GM12865 (cell line): Measurements from ENCODE around the gene PFDN5.

Experiments
- DNase-seq: peaks from one replicate; pipeline ENCODE4 v3.0.0; 2010; ENCODE audit warnings: low read depth
- H3K4me3 ChIP-seq: 2 replicates; pipeline ENCODE4 v1.5.1; 2011; ENCODE audit warnings: mild to moderate bottlenecking, low read depth, low read length, control low read depth
- TF ChIP-seq, protein P1 (sequence below): IDR thresholded peaks from 2 replicates; pipeline ENCODE4 v1.5.1; 2011; ENCODE audit warnings: low read length, control low read depth, low read depth, inconsistent platforms; ENCODE audit not compliant: insufficient read depth; ENCODE audit errors: missing control alignments

PFDN5 gene

DNA sequence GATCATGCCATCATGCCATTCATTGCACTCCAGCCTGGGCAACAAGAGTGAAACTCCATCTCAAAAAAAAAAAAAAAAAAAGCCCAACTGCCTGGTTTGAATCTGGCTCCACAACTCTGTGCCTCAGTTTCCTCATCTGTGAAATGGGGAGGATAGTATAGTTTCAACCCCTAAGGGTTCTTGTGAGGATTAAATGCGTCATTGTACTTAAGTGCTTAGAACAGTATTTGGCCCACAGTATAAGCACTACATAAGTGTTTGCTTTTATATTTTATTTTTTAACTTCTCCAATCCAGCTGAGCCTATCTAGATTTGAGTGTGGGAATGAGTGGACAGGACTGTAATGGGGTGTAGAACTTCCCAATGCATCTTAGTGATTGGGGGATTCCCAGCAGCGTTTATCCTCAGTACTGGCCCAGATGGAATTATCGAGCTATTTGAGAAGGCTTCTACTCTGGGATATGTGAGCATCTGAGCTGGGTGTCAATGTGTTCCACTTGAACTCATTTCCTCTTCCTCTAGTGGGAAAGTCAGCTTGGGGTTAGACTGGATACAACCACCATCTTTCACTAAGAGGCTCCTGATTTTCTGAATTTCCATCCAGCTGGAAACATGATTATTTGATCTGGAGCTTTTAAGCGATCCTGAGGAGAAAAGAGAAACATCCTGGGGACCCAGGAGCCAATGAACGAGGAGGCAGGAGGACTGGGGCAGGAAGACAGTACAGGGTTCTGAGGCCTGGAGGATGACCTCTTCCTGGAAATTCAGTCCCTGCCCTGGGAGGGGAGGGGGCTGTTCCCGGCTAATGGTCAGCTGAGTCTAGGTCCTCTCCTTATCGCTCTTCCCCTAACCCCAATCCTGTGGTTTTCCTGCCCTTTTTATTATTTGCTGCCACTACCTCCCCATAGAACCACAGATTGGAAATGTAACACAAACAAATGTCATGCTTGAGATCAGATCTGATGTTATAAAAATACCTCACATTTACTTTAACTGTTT, 36.5 kb upstream of the PFDN5 start:
- DNase-seq = no peak
- TF ChIP-seq, protein P1, sequence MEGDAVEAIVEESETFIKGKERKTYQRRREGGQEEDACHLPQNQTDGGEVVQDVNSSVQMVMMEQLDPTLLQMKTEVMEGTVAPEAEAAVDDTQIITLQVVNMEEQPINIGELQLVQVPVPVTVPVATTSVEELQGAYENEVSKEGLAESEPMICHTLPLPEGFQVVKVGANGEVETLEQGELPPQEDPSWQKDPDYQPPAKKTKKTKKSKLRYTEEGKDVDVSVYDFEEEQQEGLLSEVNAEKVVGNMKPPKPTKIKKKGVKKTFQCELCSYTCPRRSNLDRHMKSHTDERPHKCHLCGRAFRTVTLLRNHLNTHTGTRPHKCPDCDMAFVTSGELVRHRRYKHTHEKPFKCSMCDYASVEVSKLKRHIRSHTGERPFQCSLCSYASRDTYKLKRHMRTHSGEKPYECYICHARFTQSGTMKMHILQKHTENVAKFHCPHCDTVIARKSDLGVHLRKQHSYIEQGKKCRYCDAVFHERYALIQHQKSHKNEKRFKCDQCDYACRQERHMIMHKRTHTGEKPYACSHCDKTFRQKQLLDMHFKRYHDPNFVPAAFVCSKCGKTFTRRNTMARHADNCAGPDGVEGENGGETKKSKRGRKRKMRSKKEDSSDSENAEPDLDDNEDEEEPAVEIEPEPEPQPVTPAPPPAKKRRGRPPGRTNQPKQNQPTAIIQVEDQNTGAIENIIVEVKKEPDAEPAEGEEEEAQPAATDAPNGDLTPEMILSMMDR = no peak

DNA sequence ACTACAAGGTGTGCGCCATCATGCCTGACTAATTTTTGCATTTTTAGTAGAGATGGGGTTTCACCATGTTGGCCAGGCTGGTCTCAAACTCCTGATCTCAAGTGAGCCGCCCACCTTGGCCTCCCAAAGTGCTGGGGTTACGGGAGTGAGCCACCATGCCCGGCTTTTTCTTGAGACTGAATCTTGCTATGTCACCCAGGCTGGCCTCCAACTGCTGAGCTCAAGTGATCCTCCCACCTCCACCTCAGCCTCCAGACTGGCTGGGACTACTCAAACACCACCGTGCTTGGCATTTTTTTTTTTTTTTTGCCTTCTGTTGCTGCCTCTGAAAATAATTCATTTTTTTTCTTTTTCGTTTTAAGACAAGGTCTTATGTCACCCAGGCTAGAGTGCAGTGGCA, 35.5 kb upstream of the PFDN5 start:
- DNase-seq = no peak
- H3K4me3 ChIP-seq = no peak overlapping the region
- TF ChIP-seq, protein P1 = no peak

More for the DNA sequence above, 36.5 kb upstream of the PFDN5 start:
- H3K4me3 ChIP-seq = no peak overlapping the region

DNA sequence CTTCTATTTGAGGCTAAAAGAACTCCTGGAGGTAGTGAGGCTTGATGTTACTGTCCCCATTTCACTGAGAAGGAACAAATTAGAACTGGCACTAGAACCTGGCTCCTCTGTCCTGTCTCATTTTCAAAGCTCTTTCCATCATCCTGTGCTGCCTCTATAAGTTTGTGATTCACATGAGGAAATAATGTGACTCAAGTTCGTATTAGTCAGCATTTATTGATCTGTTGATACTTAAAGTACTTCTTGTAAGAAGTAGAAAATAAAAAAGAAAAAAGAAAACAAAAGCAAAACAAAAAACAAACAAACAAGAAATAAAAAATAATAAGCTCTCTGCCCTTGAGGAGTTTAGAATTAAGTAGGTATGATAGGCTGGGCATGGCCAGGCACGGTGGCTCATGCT, 29.6 kb upstream of the PFDN5 start:
- TF ChIP-seq, protein P1 = no peak
- H3K4me3 ChIP-seq = no peak overlapping the region
- no peak for DNase-seq

DNA sequence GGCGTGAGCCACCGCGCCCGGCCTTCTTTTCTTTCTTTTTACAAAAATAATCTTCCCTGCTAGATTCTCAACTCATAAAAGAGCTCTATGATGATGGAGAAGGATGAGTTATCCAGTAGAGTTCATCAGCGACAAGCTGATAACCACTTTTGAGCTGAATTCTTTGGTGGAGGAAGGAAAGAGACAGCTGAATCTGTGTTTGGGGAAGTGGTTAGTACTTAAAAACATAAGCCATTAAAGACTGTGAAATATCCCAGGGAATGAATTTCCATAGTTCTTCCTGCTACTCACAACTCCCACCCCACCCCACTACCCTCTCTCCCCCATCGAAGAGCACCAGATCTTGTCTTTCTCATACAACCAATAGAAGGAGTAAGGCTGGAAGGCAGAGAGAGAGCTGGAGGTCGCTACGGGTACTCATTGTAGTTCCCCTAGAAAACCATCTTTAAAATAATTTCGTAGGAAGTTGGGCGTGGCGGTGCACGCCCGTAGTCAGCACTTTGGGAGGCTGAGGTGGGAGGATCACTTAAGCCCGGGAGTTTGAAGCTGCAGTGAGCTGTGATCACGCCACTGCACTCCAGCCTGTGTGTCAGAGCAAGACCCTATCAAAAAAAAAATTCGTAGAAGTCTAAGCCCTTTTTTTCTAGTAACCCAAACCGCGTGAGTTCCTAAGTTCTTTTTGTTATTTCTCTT, 27.9 kb upstream of the PFDN5 start:
- TF ChIP-seq, protein P1 = no peak
- DNase-seq = no peak
- H3K4me3 ChIP-seq = peak overlapping the region; percentile 96

DNA sequence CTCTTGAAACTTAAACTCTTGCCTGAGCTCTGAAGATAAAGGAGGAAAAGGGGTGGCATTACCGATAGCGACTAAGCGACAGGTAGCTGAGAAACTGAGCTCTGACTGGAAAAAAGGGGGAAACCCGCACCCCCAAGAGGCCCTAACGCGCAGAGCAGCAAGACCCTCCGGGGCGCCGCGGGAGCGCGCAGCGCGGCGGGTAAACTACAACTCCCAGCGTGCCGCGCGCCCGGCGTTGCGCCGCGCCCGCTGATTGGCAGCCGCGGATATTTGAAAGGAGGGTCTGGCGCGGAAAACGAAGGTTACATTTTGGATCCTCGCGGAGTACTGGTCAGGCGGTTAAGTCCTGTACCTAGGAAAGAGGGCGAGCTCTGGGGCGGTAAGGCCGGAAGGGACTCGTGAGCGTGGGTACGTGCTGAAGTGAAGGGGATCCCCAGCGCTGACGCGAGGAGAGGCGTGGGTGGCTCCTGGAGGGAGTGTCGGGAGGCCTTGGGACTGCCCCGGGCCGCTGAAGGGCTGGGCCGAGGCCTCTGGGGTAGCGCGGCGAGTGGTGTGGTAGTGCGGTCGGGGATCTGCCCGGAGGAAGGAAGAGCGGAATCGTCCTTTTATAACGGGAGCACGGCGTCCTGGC, 27.2 kb upstream of the PFDN5 start, which contains the start of gene ESPL1:
Gene ESPL1 (plus strand): TSS at position 301 of the 631 bp plus-strand sequence. CDS start 468 bp downstream, outside the sequence.
- peak within 1 kb of the TSS; percentile 96 for H3K4me3 ChIP-seq
- DNase-seq = peak; percentile 92
- TF ChIP-seq, protein P1 = peak; percentile 43

DNA sequence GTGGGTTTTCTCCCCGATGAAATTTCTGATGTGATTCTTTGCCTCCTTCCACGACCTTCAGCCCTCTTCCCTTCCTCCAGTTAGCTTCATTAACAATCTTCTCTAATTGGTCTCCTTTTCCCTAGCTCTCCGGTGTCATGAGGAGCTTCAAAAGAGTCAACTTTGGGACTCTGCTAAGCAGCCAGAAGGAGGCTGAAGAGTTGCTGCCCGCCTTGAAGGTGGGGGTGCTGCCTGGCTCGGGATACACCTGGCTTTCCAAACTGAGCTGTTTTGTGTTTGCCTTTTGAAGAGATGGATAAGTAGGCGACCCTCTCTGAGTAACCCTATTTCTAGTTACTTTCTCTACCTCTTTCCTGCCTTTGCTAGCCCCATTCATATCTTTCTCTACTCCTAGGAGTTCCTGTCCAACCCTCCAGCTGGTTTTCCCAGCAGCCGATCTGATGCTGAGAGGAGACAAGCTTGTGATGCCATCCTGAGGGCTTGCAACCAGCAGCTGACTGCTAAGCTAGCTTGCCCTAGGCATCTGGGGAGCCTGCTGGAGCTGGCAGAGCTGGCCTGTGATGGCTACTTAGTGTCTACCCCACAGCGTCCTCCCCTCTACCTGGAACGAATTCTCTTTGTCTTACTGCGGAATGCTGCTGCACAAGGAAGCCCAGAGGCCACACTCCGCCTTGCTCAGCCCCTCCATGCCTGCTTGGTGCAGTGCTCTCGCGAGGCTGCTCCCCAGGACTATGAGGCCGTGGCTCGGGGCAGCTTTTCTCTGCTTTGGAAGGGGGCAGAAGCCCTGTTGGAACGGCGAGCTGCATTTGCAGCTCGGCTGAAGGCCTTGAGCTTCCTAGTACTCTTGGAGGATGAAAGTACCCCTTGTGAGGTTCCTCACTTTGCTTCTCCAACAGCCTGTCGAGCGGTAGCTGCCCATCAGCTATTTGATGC, 26.4 kb upstream of the PFDN5 start:
- H3K4me3 ChIP-seq = peak overlapping the region; percentile 96
- TF ChIP-seq, protein P1 = no peak
- DNase-seq = no peak
